Pancreas (tissue), 10 donors: Measurements from ENCODE around the gene DNMBP. TPM values are rescaled to one million over a fixed set of nuclear protein-coding genes. Genes with fewer than 3 reads are reported as not detected.

Source experiments
- ATAC-seq, 4 donors: fragments of 200-7000 bp; cut with Tn5 transposase; one replicate each; pipeline versions ENCODE4 v1.8.0 to v1.9.1; 2020; ENCODE audit warnings: mild to moderate bottlenecking in 4 of 4, moderate library complexity in 4 of 4
- DNase-seq, 6 donors: peaks; one replicate each; pipeline ENCODE4 v3.0.0-alpha.2; 2020
- FAIRE-seq: peaks from 2 replicates; lab custom pipeline; 2012; peaks lifted over from hg19 to GRCh38; lab: Jason Lieb, UNC
- H3K27ac ChIP-seq, 4 donors: fragments of 200-600 bp; sonication (generic); 1 replicate in 3 of 4; 2 replicates in 1 of 4; pipeline versions ENCODE4 v1.5.0 to v1.8.0; 2020
- H3K27me3 ChIP-seq, 4 donors: fragments of 200-600 bp; one replicate each; pipeline ENCODE4 v1.8.0; 2021
- H3K36me3 ChIP-seq, 3 donors: fragments of 200-600 bp; sonication (generic) in 1 of 3; one replicate each; pipeline versions ENCODE4 v1.5.0 to v1.8.0; 2020 to 2021
- H3K4me1 ChIP-seq, 3 donors: fragments of 200-600 bp; one replicate each; pipeline ENCODE4 v1.8.0; 2021
- H3K4me3 ChIP-seq, 4 donors: fragments of 200-600 bp; sonication (generic) in 2 of 4; one replicate each; pipeline versions ENCODE4 v1.5.0 to v1.8.0; 2020 to 2021
- H3K9me3 ChIP-seq, 4 donors: fragments of 200-600 bp; one replicate each; pipeline ENCODE4 v1.8.0; 2021
- CTCF ChIP-seq, 4 donors: fragments of 200-600 bp; sonication (generic) in 3 of 4; IDR thresholded peaks; one replicate each; pipeline versions ENCODE4 v1.5.0 to v1.8.0; 2021; ENCODE audit warnings: antibody characterized with exemption in 4 of 4
- WGBS, 2 donors: extraction: QIAGEN DNeasy Blood & Tissue Kit; methylation state at CpG; one replicate each; pipeline ENCODE4 v1.1.7; 2013; 5-methylcytosine and 5-hydroxymethylcytosine counted together
- intact Hi-C, 3 donors: fragments of 100-400 bp; cut with DNase I; formaldehyde crosslinking; loops; one replicate each; pipeline versions ENCODE4 v1.11.1 to v1.14.2; 2022
- polyA plus RNA-seq, 2 donors: library from polyadenylated mRNA; stranded (reverse); fragments of 200-250 nt; gene quantifications; one replicate each; pipeline ENCODE4 v1.2.3, GENCODE V29; 2013
- total RNA-seq, 6 donors: library from RNA; stranded (reverse); fragmentation: NEBNext Ultra II Directional in 4 of 6; extraction: Animal tissue kit (Norgen Biotek cat#: 25700) in 4 of 6; gene quantifications; one replicate each; pipeline versions ENCODE4 v1.2.1 to v1.2.4, GENCODE V29; 2021 to 2023
- donor health status: healthy with polysubstance abuse.
- donor health status: DM: no; HTN: no; CAD: no; lungs with moderate emphysema.
- donor health status: DM: no; HTN: no; CAD: no.
- donor health status: control.
- donor health status: control.
- donor health status: Bipolar disorder and iron deficiency.
- donor health status: DM: yes; HTN: yes; CAD: no.
- donor health status: DM: no; HTN: no; CAD: no.
- donor health status: DM: no; HTN: no; CAD: no.
- donor health status: DM: yes; HTN: yes; CAD: no.

The DNMBP gene
- total and polyA plus RNA-seq, 8 donors = 8.9 to 17.9 (median 11.2) TPM

- Histone ChIP-seq H3K9me3 (no peaks in the 10 kb centered on the region), H3K27ac (no peak overlapping the region), H3K4me1 (no peaks in the 10 kb centered on the region), H3K36me3 (no peaks in the 10 kb centered on the region), H3K27me3 (no peaks in the 10 kb centered on the region), H3K4me3 (no peak overlapping the region)
- no peak for TF ChIP-seq CTCF (IDR thresholded peaks at IDR 0.05)
- WGBS, 2 donors = 87 to 91% methylated on average over 8 of the region's 8 CpGs
- intact Hi-C loops = no loop called here
- FAIRE-seq (no peak), DNase-seq (no peak), ATAC-seq (no peak)
Measured at GRCh38 chr10:99860466-99860865, 149.3 kb downstream of the DNMBP start.

- ATAC-seq (peak in 1 of 4 donors; percentile 31), FAIRE-seq (no peak), DNase-seq (no peak)
- 26 to 29% methylated on average over 5 of the region's 5 CpGs for WGBS, 2 donors
- Histone ChIP-seq H3K4me1 (no peaks in the 10 kb centered on the region), H3K27ac (no peak overlapping the region), H3K4me3 (no peak overlapping the region), H3K9me3 (no peaks in the 10 kb centered on the region), H3K36me3 (no peaks in the 10 kb centered on the region), H3K27me3 (no peaks in the 10 kb centered on the region)
- intact Hi-C loops = no loop called here
- peak in 1 of 4 donors; percentile 11 for TF ChIP-seq CTCF (IDR thresholded peaks at IDR 0.05)
Measured at GRCh38 chr10:99859585-99859984, 150.2 kb downstream of the DNMBP start.

GRCh38 chr10:99858849-99859248 lies 150.9 kb downstream of the DNMBP start:
- no peaks in the 10 kb centered on the region for H3K9me3 ChIP-seq
- no peak for TF ChIP-seq CTCF (IDR thresholded peaks at IDR 0.05)
- no peaks in the 10 kb centered on the region for H3K27me3 ChIP-seq
- WGBS, 2 donors = 74 to 79% methylated on average over 8 of the region's 8 CpGs
- no peaks in the 10 kb centered on the region for H3K4me1 ChIP-seq
- DNase-seq (no peak), FAIRE-seq (no peak), ATAC-seq (no peak)
- H3K27ac ChIP-seq = no peak overlapping the region
- H3K4me3 ChIP-seq = no peak overlapping the region
- H3K36me3 ChIP-seq = no peaks in the 10 kb centered on the region
- intact Hi-C loops = no loop called here

GRCh38 chr10:99855479-99856071 lies 154.2 kb downstream of the DNMBP start:
- no peaks in the 10 kb centered on the region for H3K4me1 ChIP-seq
- no peak for ATAC-seq
- no peak for TF ChIP-seq CTCF (IDR thresholded peaks at IDR 0.05)
- no peak overlapping the region for H3K27ac ChIP-seq
- no peaks in the 10 kb centered on the region for H3K27me3 ChIP-seq
- intact Hi-C loops = no loop called here
- FAIRE-seq = no peak
- WGBS, 2 donors = 81 to 83% methylated on average over 8 of the region's 8 CpGs
- no peak overlapping the region for H3K4me3 ChIP-seq
- DNase-seq = no peak
- H3K36me3 ChIP-seq = no peaks in the 10 kb centered on the region
- H3K9me3 ChIP-seq = no peaks in the 10 kb centered on the region

GRCh38 chr10:99854860-99855259 lies 154.9 kb downstream of the DNMBP start:
- no peaks in the 10 kb centered on the region for H3K36me3 ChIP-seq
- DNase-seq = no peak
- WGBS, 2 donors = 55 to 60% methylated on average over 6 of the region's 6 CpGs
- intact Hi-C loops = no loop called here
- H3K4me3 ChIP-seq = no peak overlapping the region
- H3K4me1 ChIP-seq = no peaks in the 10 kb centered on the region
- H3K27me3 ChIP-seq = no peaks in the 10 kb centered on the region
- no peak for TF ChIP-seq CTCF (IDR thresholded peaks at IDR 0.05)
- no peak for FAIRE-seq
- ATAC-seq = peak in 2 of 4 donors; percentile 40 to 59
- H3K27ac ChIP-seq = no peak overlapping the region
- H3K9me3 ChIP-seq = no peaks in the 10 kb centered on the region
